ENCODE measurements around the gene HOXA3.
A peak's percentile ranks its signal among the peaks of the same experiment; 100 is the strongest.

HOXA3 gene

GRCh38 chr7:27161721-27162560, 9.6 kb upstream of the HOXA3 start:
- TF ChIP-seq, protein P1, sequence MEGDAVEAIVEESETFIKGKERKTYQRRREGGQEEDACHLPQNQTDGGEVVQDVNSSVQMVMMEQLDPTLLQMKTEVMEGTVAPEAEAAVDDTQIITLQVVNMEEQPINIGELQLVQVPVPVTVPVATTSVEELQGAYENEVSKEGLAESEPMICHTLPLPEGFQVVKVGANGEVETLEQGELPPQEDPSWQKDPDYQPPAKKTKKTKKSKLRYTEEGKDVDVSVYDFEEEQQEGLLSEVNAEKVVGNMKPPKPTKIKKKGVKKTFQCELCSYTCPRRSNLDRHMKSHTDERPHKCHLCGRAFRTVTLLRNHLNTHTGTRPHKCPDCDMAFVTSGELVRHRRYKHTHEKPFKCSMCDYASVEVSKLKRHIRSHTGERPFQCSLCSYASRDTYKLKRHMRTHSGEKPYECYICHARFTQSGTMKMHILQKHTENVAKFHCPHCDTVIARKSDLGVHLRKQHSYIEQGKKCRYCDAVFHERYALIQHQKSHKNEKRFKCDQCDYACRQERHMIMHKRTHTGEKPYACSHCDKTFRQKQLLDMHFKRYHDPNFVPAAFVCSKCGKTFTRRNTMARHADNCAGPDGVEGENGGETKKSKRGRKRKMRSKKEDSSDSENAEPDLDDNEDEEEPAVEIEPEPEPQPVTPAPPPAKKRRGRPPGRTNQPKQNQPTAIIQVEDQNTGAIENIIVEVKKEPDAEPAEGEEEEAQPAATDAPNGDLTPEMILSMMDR (IDR thresholded peaks at IDR 0.05; ENCODE audit: control insufficient read depth, insufficient read depth, low read depth, low read length, missing control alignments), result no peak
- H3K4me3 ChIP-seq (ENCODE audit: control insufficient read depth, low read depth, low read length), result peak overlapping the region; percentile 87
- no peak for DNase-seq (ENCODE audit: low read depth)

- no peak for DNase-seq (ENCODE audit: low read depth)
- peak overlapping the region; percentile 87 for H3K4me3 ChIP-seq (ENCODE audit: control insufficient read depth, low read depth, low read length)
- TF ChIP-seq, protein P1 (IDR thresholded peaks at IDR 0.05; ENCODE audit: control insufficient read depth, insufficient read depth, low read depth, low read length, missing control alignments), result no peak
These were observed 8.9 kb upstream of the HOXA3 start for GRCh38 chr7:27161214-27161720.

DNA sequence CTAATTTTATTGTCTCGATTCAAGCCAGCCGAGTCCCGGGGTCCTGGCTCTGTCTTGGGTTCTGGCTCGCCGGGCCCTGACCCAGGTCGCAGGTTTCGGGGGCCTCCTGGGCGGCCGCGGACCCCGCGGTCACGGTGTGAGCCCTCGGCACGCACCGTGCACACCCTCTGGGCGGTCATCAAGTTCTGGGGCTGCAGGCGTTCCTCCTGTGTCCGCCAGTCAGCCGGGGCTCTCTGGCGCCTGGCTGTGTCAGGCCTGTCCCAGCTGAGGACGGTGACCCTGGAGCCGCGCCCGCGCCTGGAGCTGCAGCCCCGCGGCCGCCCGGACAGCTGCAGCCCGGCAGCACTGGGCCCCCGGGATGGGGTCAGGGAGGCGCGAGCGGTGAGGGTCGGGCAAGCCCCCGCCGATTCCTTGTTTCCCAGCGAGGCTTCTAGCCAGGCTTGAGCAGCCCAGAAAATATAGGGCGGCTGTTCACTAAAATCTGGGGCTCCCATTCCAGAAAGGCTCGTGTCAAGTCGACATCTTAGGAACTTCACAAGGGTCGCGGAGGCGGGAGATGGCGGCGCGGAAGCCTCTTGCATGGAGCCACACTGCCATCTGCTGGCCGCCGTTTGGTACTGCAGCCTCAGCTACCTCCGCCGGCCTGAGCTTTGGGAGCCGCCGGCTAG, 8.3 kb upstream of the HOXA3 start:
- TF ChIP-seq, protein P1 (IDR thresholded peaks at IDR 0.05; ENCODE audit: control insufficient read depth, insufficient read depth, low read depth, low read length, missing control alignments), result peak; percentile 97
- peak overlapping the region; percentile 87 for H3K4me3 ChIP-seq (ENCODE audit: control insufficient read depth, low read depth, low read length)
- DNase-seq (ENCODE audit: low read depth), result no peak

GRCh38 chr7:27160145-27160545, 7.8 kb upstream of the HOXA3 start:
- DNase-seq (ENCODE audit: low read depth), result no peak
- TF ChIP-seq, protein P1 (IDR thresholded peaks at IDR 0.05; ENCODE audit: control insufficient read depth, insufficient read depth, low read depth, low read length, missing control alignments), result no peak
- H3K4me3 ChIP-seq (ENCODE audit: control insufficient read depth, low read depth, low read length), result peak overlapping the region; percentile 87

DNA sequence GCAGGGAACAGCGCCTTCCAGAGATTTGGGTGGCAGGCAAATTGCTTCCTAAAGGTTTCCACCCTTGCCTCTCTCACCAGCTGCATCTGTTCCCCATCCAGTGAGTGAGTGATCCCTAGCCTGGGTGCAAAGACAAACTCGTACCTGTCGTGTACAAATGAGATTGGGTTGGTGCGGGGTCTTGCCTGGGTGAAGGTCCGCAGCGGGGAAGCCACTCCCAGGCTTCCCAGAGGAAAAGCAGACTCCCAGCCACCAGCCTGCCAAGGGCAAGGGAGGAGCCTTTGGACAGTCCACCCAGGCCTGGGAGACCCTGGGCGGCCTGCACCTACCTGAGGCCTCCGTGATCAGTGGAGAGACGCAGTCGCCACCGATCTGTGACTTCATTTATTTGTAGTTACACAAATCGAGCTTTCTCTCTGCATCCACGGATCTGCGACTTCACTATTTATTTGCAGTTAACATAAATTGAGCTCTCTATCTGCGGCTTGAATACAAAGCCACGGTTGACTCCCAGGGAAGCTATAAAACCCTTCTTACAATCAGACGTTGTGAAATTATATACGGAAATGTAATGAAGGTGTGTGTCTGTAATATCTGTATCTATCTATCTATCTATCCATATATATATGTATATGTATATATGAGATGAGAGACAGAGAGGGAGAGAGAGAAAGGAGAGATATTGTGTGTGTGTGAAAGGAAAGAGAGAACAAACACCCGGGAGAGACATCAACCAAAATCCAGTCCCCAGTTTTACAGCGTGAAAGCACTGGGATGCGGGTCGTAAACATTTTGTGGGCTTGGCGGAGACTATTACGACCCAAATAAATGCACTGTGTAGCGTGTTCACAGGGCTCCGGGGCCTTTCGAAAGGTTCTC, 7.1 kb upstream of the HOXA3 start:
- TF ChIP-seq, protein P1 (IDR thresholded peaks at IDR 0.05; ENCODE audit: control insufficient read depth, insufficient read depth, low read depth, low read length, missing control alignments), result no peak
- no peak overlapping the region for H3K4me3 ChIP-seq (ENCODE audit: control insufficient read depth, low read depth, low read length)
- no peak for DNase-seq (ENCODE audit: low read depth)
